ENCODE data around the gene DUS3L. TPM values are rescaled to one million over a fixed set of nuclear protein-coding genes. Genes with fewer than 3 reads are reported as not detected.
"Not testable (repeated sequence)": the region's sequence is repeated elsewhere in the genome, so short reads cannot be mapped to it uniquely, and the experiment has no call there.

Gene DUS3L
- polyA plus RNA-seq, 1 donor (not counting 4 experiments of a cell fraction or from before 2014, with no cell fraction given), result 12.0 TPM

DNA sequence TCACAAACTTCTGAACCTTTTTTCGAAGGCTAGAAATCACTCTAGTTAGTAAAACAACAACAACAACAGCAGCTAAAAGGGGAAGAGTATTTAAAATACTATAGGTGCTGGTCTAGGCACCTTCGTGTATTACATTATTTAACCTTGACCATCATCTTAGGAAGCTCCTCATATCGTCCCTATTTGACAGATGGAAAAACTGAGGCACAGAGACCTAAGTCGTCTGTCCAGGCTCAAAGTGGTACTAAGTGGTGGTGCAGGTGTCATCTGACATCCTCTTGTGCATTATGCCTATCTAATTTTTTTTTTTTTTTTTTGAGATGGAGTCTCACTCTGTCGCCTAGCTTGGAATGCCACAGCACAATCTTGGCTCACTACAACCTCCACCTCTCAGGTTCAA is 41.5 kb downstream of the DUS3L start:
- no peak overlapping the region for H2AFZ ChIP-seq (ENCODE audit: control insufficient read depth, low read length)
- no peak overlapping the region for H3K9ac ChIP-seq (ENCODE audit: control insufficient read depth, extremely low read depth, insufficient read depth, low read length)
- no peak overlapping the region for H3K4me2 ChIP-seq (ENCODE audit: control insufficient read depth, extremely low read depth, insufficient read depth, low read depth, low read length)
- no peak overlapping the region for H3K27ac ChIP-seq (ENCODE audit: control insufficient read depth, insufficient read depth, low read length)
- no peaks in the 10 kb centered on the region for H4K20me1 ChIP-seq (ENCODE audit: control insufficient read depth, extremely low read depth, insufficient read depth, low read length)
- no peak for FAIRE-seq
- dilution Hi-C loops (cut with MboI; ENCODE audit: extremely low pct_ligation_motif_present, low sequenced_read_pairs), result no loop called here
- H3K4me1 ChIP-seq (ENCODE audit: control insufficient read depth, extremely low read depth, insufficient read depth, low read length), result no peaks in the 10 kb centered on the region
- H3K79me2 ChIP-seq (ENCODE audit: control insufficient read depth, insufficient read depth, low read length), result no peaks in the 10 kb centered on the region
- H3K9me3 ChIP-seq (ENCODE audit: control insufficient read depth, low read depth, low read length), result no peaks in the 10 kb centered on the region
- H3K9me1 ChIP-seq (ENCODE audit: control insufficient read depth, extremely low read depth, insufficient read depth, low read length), result no peaks in the 10 kb centered on the region
- TF ChIP-seq EZH2 (IDR thresholded peaks at IDR 0.05; ENCODE audit: low read length) (no peak), CTCF (optimal IDR thresholded peaks at IDR 0.05 in 1 of 3, IDR thresholded peaks at IDR 0.05 in 1 of 3, conservative IDR thresholded peaks at IDR 0.05 in 1 of 3; ENCODE audit: extremely low read depth in 1 of 3, insufficient read depth in 2 of 3, low read length in 3 of 3) (no peak)
- peaks cover 6% of the 10 kb centered on the region for H3K27me3 ChIP-seq (ENCODE audit: control insufficient read depth, extremely low read depth, insufficient read depth, low read length)
- DNase-seq (ENCODE audit: low read depth, low spot score), result no peak
- no peaks in the 10 kb centered on the region for H3K36me3 ChIP-seq (ENCODE audit: control insufficient read depth in 2 of 2, extremely low read depth in 1 of 2, insufficient read depth in 2 of 2, low read length in 2 of 2)
- no peak overlapping the region for H3K4me3 ChIP-seq (ENCODE audit: control insufficient read depth in 2 of 3, extremely low read depth in 1 of 3, insufficient read depth in 2 of 3, low read depth in 1 of 3, low read length in 3 of 3)

DNA sequence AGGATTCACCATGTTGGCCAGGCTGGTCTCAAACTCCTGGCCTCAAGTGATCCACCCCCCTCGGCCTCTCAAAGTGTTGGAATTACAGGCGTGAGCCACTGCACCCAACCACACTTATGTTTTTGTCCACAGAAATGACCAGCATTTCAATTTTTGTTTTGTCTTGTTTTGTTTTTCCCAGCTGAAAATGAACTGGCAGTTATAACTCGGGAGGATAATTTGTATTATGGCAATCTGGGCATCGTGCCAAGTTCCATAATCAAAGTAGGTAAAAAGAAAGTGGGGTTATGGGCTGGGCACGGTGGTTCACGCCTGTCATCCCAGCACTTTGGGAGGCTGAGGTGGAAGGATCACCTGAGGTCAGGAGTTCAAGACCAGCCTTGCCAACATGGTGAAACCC is 42.0 kb downstream of the DUS3L start:
- H3K9ac ChIP-seq (ENCODE audit: control insufficient read depth, extremely low read depth, insufficient read depth, low read length); dilution Hi-C loops (cut with MboI; ENCODE audit: extremely low pct_ligation_motif_present, low sequenced_read_pairs); H3K9me1 ChIP-seq (ENCODE audit: control insufficient read depth, extremely low read depth, insufficient read depth, low read length); H3K4me3 ChIP-seq (ENCODE audit: control insufficient read depth in 2 of 3, extremely low read depth in 1 of 3, insufficient read depth in 2 of 3, low read depth in 1 of 3, low read length in 3 of 3); H4K20me1 ChIP-seq (ENCODE audit: control insufficient read depth, extremely low read depth, insufficient read depth, low read length); H3K4me1 ChIP-seq (ENCODE audit: control insufficient read depth, extremely low read depth, insufficient read depth, low read length); H3K36me3 ChIP-seq (ENCODE audit: control insufficient read depth in 2 of 2, extremely low read depth in 1 of 2, insufficient read depth in 2 of 2, low read length in 2 of 2); H3K27me3 ChIP-seq (ENCODE audit: control insufficient read depth, extremely low read depth, insufficient read depth, low read length); H2AFZ ChIP-seq (ENCODE audit: control insufficient read depth, low read length); H3K4me2 ChIP-seq (ENCODE audit: control insufficient read depth, extremely low read depth, insufficient read depth, low read depth, low read length); FAIRE-seq; H3K27ac ChIP-seq (ENCODE audit: control insufficient read depth, insufficient read depth, low read length); H3K9me3 ChIP-seq (ENCODE audit: control insufficient read depth, low read depth, low read length); DNase-seq (ENCODE audit: low read depth, low spot score); H3K79me2 ChIP-seq (ENCODE audit: control insufficient read depth, insufficient read depth, low read length): not testable (repeated sequence)

- H3K27ac ChIP-seq (ENCODE audit: control insufficient read depth, insufficient read depth, low read length); H4K20me1 ChIP-seq (ENCODE audit: control insufficient read depth, extremely low read depth, insufficient read depth, low read length); H3K27me3 ChIP-seq (ENCODE audit: control insufficient read depth, extremely low read depth, insufficient read depth, low read length); H3K4me1 ChIP-seq (ENCODE audit: control insufficient read depth, extremely low read depth, insufficient read depth, low read length); H2AFZ ChIP-seq (ENCODE audit: control insufficient read depth, low read length); FAIRE-seq; H3K79me2 ChIP-seq (ENCODE audit: control insufficient read depth, insufficient read depth, low read length); DNase-seq (ENCODE audit: low read depth, low spot score); H3K4me2 ChIP-seq (ENCODE audit: control insufficient read depth, extremely low read depth, insufficient read depth, low read depth, low read length); H3K9me1 ChIP-seq (ENCODE audit: control insufficient read depth, extremely low read depth, insufficient read depth, low read length); H3K9me3 ChIP-seq (ENCODE audit: control insufficient read depth, low read depth, low read length); H3K4me3 ChIP-seq (ENCODE audit: control insufficient read depth in 2 of 3, extremely low read depth in 1 of 3, insufficient read depth in 2 of 3, low read depth in 1 of 3, low read length in 3 of 3); H3K9ac ChIP-seq (ENCODE audit: control insufficient read depth, extremely low read depth, insufficient read depth, low read length); dilution Hi-C loops (cut with MboI; ENCODE audit: extremely low pct_ligation_motif_present, low sequenced_read_pairs); H3K36me3 ChIP-seq (ENCODE audit: control insufficient read depth in 2 of 2, extremely low read depth in 1 of 2, insufficient read depth in 2 of 2, low read length in 2 of 2): not testable (repeated sequence)
Observed at GRCh38 chr19:5744999-5745398, 46.0 kb downstream of the DUS3L start.
